Peyer's patch (tissue), 4 donors: ENCODE data around the gene ZNF177.

Source experiments
- CTCF ChIP-seq, 6 experiments: fragments of 450-650 bp in 4 of 6; fragments of 200-600 bp in 2 of 6; sonication (generic) in 1 of 6; IDR thresholded peaks; one replicate each; pipeline ENCODE4 v1.5.1; 2017 to 2019; ENCODE audit warnings: antibody characterized with exemption in 6 of 6, mild to moderate bottlenecking in 3 of 6, moderate library complexity in 1 of 6
- POLR2A ChIP-seq, 2 donors: fragments of 450-650 bp; IDR thresholded peaks; one replicate each; pipeline ENCODE4 v1.5.1; 2017; ENCODE audit warnings: antibody characterized with exemption in 2 of 2, mild to moderate bottlenecking in 2 of 2, moderate library complexity in 2 of 2

- no peak for TF ChIP-seq POLR2A (IDR thresholded peaks at IDR 0.05)
- TF ChIP-seq CTCF (IDR thresholded peaks at IDR 0.05) = peak in 4 of 6 experiments; percentile 3 to 41 (median 22)
Measured at GRCh38 chr19:9431475-9431874, 68.7 kb downstream of the ZNF177 start.
